ENCODE data around the gene TCF7.

Gene TCF7

DNA sequence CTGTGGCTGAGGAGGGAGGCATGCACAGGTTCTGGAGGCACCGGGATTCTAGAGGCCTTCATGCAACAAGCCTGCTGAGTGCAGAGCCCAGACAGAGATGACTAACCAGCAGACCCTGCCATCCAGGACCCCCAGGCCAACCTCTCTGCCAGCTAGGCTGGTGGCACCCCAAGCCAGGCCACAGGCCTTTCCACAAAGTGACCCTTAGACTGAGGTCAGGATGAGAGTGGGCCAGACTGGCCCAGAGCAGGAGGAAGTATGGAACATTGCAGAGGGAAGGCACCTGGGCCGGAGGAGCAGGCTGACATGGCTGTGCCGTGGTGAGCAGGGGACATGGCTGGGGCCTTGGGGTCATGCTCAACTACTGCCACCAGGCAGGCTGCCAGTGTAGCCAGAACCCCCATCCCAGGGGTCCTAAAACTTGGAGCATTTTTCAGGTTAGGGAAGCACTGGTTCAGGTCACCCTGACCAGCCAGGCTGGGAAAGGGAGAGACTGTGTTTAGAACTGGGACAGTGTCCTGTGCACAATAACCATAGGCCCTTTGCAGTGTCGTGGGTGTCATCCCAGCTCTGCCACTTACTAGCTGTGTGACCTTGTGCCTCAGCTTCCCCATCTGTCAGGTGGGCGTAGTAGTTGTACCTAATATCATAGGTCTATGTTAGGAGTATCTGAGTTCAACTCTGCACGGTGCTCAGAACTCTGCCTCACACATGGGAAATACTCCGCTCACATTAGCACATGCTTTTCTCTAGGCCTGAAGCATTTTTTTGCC is 17.3 kb downstream of the TCF7 start:
- no peak overlapping the region for H3K4me3 ChIP-seq (ENCODE audit: insufficient read depth, low read depth, low read length)
- no peak overlapping the region for H3K27ac ChIP-seq (ENCODE audit: insufficient read depth, low read depth, low read length, poor library complexity, severe bottlenecking)
- peaks cover 3% of the 10 kb centered on the region for H3K36me3 ChIP-seq (ENCODE audit: control insufficient read depth, insufficient read depth, low read length)
- no peaks in the 10 kb centered on the region for H3K27me3 ChIP-seq (ENCODE audit: control insufficient read depth, insufficient read depth, low read length, poor library complexity, severe bottlenecking)
- no peaks in the 10 kb centered on the region for H3K9me3 ChIP-seq (ENCODE audit: control insufficient read depth, low read length)
- no peaks in the 10 kb centered on the region for H3K4me1 ChIP-seq (ENCODE audit: control insufficient read depth, insufficient read depth, low read length)
- WGBS, 2 experiments: 95% methylated on average over 7 of the region's 7 CpGs

DNA sequence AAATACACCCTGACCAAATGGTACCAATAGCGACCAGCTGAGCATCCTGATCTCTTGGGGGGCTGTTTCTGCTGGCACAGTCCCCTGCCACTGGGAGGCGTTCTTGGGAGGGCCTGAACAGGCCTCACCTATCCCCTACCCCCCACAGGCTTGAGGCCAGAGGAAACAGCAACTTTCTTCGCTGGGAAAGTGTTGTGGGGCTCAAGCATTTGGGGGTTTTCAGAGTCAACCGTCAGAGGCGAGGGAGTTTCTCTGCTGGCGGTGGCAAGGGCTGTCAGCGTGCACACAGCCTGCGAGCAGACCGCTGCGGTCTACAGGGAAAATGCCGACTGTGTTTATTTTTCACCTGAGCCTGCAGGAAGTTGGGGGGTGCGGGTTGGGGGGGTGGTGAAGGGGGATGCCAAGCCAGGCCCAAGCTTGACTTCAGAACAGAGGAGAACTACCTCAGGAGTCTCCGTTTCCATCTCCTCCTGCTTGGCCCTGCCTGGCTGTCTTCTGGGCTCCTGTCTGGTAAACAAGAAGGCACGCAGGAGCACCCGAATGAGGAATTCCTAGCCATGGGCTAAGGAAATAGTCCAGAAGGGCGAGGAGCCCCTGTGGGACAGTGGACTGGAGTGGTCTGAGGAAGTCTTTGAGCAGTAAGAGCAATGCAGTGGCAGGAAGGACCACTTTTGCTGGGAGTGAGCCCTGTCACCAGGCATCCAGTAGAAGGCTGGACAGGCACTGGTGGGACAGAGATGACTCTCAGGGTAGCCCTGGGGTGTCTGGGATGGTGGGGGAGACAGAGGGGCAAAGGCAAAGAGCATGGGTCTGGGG is 18.1 kb downstream of the TCF7 start:
- no peaks in the 10 kb centered on the region for H3K4me1 ChIP-seq (ENCODE audit: control insufficient read depth, insufficient read depth, low read length)
- H3K9me3 ChIP-seq (ENCODE audit: control insufficient read depth, low read length): no peaks in the 10 kb centered on the region
- WGBS, 2 experiments: 88 to 90% methylated on average over 16 of the region's 16 CpGs
- no peaks in the 10 kb centered on the region for H3K27me3 ChIP-seq (ENCODE audit: control insufficient read depth, insufficient read depth, low read length, poor library complexity, severe bottlenecking)
- H3K36me3 ChIP-seq (ENCODE audit: control insufficient read depth, insufficient read depth, low read length): peaks cover 3% of the 10 kb centered on the region
- no peak overlapping the region for H3K4me3 ChIP-seq (ENCODE audit: insufficient read depth, low read depth, low read length)
- no peak overlapping the region for H3K27ac ChIP-seq (ENCODE audit: insufficient read depth, low read depth, low read length, poor library complexity, severe bottlenecking)

DNA sequence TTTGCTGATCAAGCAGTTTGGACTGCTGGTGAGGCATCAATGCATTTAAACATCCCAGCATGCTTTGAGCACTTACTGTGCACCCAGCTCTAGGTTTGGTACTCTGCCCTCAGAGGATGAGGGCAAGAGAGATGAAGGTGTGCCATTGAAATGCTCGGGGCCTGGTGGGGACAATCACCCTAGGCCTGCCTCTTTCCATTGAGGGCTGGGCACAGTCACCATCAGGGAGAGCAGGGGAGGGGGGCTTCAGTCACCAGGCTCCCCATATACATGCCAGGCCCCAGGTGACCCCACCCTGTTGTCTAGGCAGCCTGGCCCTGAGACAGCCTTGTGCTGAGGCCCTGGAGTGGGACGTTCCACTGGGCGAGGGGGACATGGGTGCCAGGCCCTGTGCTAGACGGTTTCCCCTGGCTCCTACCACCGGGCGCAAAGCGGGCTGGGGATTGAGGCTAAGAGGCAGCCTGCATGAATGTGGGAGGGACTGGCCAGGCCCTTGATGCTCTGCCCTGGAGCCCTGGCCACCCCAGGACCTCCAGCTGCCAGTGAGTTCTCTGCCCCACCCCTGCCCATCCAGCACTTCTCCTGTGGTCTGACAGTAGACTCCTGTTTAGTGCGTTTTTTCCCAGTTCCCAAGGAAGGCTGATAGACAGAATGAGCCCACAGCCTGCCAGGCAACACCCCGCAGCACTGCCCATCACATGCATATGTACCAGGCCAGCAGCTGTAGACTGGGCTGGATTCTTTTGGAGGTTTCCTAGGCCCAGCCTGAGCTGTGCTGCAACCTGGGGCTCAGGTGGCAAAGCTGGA is 18.9 kb downstream of the TCF7 start:
- H3K27me3 ChIP-seq (ENCODE audit: control insufficient read depth, insufficient read depth, low read length, poor library complexity, severe bottlenecking): no peaks in the 10 kb centered on the region
- H3K9me3 ChIP-seq (ENCODE audit: control insufficient read depth, low read length): no peaks in the 10 kb centered on the region
- no peaks in the 10 kb centered on the region for H3K4me1 ChIP-seq (ENCODE audit: control insufficient read depth, insufficient read depth, low read length)
- H3K27ac ChIP-seq (ENCODE audit: insufficient read depth, low read depth, low read length, poor library complexity, severe bottlenecking): no peak overlapping the region
- H3K36me3 ChIP-seq (ENCODE audit: control insufficient read depth, insufficient read depth, low read length): peaks cover 3% of the 10 kb centered on the region
- 94 to 96% methylated on average over 9 of the region's 9 CpGs for WGBS, 2 experiments
- no peak overlapping the region for H3K4me3 ChIP-seq (ENCODE audit: insufficient read depth, low read depth, low read length)

DNA sequence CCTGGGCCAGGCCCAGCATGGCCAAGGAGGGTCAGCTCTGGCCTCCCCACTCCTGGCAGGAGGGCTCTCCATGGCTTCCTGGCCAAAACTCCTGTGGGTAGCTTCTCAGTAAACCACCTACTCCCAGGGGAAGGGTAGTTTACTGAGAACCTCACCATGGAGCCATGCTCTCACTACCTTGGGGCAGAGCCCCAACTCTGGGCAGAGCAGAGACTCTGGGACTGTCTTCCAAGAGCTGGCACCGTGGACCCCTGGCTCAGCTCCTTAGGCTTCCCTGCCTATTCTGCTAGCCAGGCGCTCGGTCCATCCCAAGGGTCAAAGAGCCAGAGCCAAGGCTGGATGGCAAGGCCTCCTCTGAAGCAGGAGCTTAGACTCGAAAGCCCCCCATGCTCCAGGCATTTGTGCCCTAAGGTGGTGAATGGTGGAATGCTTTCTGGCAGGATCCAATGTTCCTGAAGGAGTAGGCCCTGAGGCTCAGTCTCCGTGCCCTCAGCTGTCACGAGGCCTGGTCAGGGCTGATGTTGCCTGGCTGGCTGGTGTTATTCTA is 19.6 kb downstream of the TCF7 start:
- H3K27me3 ChIP-seq (ENCODE audit: control insufficient read depth, insufficient read depth, low read length, poor library complexity, severe bottlenecking): no peaks in the 10 kb centered on the region
- H3K9me3 ChIP-seq (ENCODE audit: control insufficient read depth, low read length): no peaks in the 10 kb centered on the region
- no peak overlapping the region for H3K27ac ChIP-seq (ENCODE audit: insufficient read depth, low read depth, low read length, poor library complexity, severe bottlenecking)
- 92 to 93% methylated on average over 6 of the region's 6 CpGs for WGBS, 2 experiments
- no peak overlapping the region for H3K4me3 ChIP-seq (ENCODE audit: insufficient read depth, low read depth, low read length)
- H3K4me1 ChIP-seq (ENCODE audit: control insufficient read depth, insufficient read depth, low read length): no peaks in the 10 kb centered on the region
- H3K36me3 ChIP-seq (ENCODE audit: control insufficient read depth, insufficient read depth, low read length): peaks cover 3% of the 10 kb centered on the region

DNA sequence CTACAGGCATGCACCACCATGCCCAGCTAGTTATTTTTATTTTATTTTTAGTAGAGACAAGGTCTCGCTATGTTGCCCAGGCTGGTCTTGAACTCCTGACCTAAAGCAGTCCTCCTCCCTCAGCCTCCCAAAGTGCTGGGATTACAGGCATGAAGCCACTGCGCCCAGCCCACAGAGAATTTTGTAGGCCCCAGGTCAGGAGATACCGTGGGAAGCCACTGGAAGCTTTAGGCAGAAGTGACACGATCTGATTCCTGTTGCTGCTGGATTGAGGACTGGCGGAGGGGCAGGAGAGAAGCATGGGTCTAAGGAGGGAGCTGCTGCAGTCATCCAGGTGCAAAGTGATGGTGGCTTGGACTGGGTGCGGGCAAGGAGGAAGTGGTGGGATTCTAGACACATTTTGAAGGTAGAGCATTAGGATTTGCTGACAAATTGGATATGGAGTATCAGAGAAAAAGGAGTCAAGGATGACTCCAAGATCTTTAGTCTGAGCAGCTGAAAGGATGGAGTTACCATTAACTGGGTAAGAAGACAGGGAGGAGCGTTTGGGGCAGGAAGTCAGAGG is 20.7 kb downstream of the TCF7 start:
- no peaks in the 10 kb centered on the region for H3K27me3 ChIP-seq (ENCODE audit: control insufficient read depth, insufficient read depth, low read length, poor library complexity, severe bottlenecking)
- WGBS, 2 experiments: 94 to 95% methylated on average over 7 of the region's 7 CpGs
- H3K36me3 ChIP-seq (ENCODE audit: control insufficient read depth, insufficient read depth, low read length): peaks cover 3% of the 10 kb centered on the region
- no peak overlapping the region for H3K27ac ChIP-seq (ENCODE audit: insufficient read depth, low read depth, low read length, poor library complexity, severe bottlenecking)
- no peaks in the 10 kb centered on the region for H3K4me1 ChIP-seq (ENCODE audit: control insufficient read depth, insufficient read depth, low read length)
- no peak overlapping the region for H3K4me3 ChIP-seq (ENCODE audit: insufficient read depth, low read depth, low read length)
- H3K9me3 ChIP-seq (ENCODE audit: control insufficient read depth, low read length): no peaks in the 10 kb centered on the region

DNA sequence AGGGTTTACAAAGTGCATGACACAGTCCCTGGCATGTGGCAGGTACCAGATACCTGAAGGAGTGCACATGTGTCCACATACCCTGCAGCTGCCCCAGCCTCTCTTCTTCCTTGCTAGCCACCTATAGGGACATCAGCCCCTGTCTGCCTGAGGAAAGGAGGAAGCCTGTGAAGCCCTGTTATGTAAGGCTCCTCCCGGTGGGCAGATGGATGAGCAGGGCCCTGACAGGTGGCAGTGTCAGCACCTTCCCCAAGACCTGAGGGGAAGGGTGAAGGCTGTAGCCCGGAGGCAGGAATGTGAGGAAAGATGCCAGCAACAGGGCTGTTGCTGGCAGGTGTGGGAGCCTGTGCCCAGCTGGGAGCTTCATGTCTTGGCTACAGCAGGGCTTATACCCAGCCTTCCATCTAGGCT is 21.7 kb downstream of the TCF7 start:
- peaks cover 3% of the 10 kb centered on the region for H3K36me3 ChIP-seq (ENCODE audit: control insufficient read depth, insufficient read depth, low read length)
- no peaks in the 10 kb centered on the region for H3K27me3 ChIP-seq (ENCODE audit: control insufficient read depth, insufficient read depth, low read length, poor library complexity, severe bottlenecking)
- no peaks in the 10 kb centered on the region for H3K9me3 ChIP-seq (ENCODE audit: control insufficient read depth, low read length)
- no peak overlapping the region for H3K27ac ChIP-seq (ENCODE audit: insufficient read depth, low read depth, low read length, poor library complexity, severe bottlenecking)
- H3K4me1 ChIP-seq (ENCODE audit: control insufficient read depth, insufficient read depth, low read length): no peaks in the 10 kb centered on the region
- WGBS, 2 experiments: 90 to 93% methylated on average over 2 of the region's 2 CpGs
- no peak overlapping the region for H3K4me3 ChIP-seq (ENCODE audit: insufficient read depth, low read depth, low read length)

DNA sequence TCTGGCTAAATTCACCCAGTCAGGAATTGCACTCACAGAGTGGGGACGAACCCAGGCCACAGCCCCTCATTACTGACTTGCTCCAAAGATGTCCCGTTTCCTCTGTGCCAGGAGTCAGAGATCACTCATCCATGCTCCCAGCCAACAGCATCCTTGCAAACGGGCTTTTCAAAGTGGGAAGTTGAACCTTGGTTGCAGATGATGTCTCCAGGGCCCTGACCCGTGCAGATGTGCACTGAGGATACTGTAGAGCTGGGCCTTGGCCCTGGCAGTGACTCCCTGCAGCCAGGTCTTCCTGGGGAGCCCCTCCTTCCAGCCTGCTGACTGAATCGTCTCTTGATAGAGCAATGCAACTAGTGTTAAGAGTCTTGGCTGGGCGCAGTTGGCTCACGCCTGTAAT is 22.3 kb downstream of the TCF7 start:
- no peaks in the 10 kb centered on the region for H3K9me3 ChIP-seq (ENCODE audit: control insufficient read depth, low read length)
- no peaks in the 10 kb centered on the region for H3K27me3 ChIP-seq (ENCODE audit: control insufficient read depth, insufficient read depth, low read length, poor library complexity, severe bottlenecking)
- WGBS, 2 experiments: 93 to 94% methylated on average over 7 of the region's 7 CpGs
- no peak overlapping the region for H3K27ac ChIP-seq (ENCODE audit: insufficient read depth, low read depth, low read length, poor library complexity, severe bottlenecking)
- no peaks in the 10 kb centered on the region for H3K4me1 ChIP-seq (ENCODE audit: control insufficient read depth, insufficient read depth, low read length)
- no peak overlapping the region for H3K4me3 ChIP-seq (ENCODE audit: insufficient read depth, low read depth, low read length)
- H3K36me3 ChIP-seq (ENCODE audit: control insufficient read depth, insufficient read depth, low read length): peaks cover 3% of the 10 kb centered on the region

DNA sequence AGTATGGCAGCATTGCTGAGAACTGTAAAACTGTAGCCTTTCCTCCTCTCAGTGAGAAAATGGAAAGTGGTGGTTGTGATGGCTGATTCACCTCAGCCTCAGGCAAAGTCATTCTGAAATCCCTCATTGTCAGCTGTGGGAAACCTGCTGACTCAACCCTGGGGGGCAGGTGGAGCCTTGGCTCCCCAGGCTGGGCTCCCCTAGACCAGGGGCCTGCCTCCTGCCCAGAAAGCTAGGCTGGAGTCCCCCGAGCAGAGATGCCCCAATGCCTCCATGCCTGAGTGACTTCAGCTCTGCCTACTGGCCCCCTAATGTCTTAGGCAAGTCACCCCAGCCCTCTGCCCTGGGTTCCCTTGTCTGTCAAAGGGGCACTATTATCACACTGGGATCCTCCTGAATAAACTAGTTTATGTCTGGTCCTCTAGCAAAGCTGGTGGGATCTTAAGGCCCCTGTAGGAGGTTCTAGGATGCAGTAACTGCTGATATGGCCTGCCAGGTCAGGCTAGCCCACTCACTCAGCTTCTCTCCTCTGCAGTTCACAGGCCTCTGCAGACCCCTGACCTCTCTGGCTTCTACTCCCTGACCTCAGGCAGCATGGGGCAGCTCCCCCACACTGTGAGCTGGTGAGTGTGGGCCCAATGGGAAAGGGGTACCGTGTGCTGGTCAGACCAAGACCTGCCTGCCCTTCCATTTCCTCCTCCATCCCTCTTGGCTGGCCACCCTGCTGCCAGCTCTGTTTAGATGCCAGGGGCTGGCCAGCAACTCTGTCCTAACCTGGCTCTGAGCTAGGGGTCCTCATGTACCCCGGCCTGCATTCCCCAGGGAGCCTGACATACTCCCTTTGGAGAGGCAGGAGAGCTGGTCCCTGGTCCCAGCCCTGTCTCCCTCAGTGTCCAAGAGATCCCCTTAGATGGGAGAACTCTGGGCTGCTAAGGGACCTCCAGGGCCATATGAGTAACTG is 24.2 kb downstream of the TCF7 start:
- H3K9me3 ChIP-seq (ENCODE audit: control insufficient read depth, low read length): no peaks in the 10 kb centered on the region
- H3K27me3 ChIP-seq (ENCODE audit: control insufficient read depth, insufficient read depth, low read length, poor library complexity, severe bottlenecking): no peaks in the 10 kb centered on the region
- H3K27ac ChIP-seq (ENCODE audit: insufficient read depth, low read depth, low read length, poor library complexity, severe bottlenecking): no peak overlapping the region
- H3K4me1 ChIP-seq (ENCODE audit: control insufficient read depth, insufficient read depth, low read length): no peaks in the 10 kb centered on the region
- peaks cover 4% of the 10 kb centered on the region for H3K36me3 ChIP-seq (ENCODE audit: control insufficient read depth, insufficient read depth, low read length)
- WGBS, 2 experiments: 90 to 93% methylated on average over 3 of the region's 3 CpGs
- H3K4me3 ChIP-seq (ENCODE audit: insufficient read depth, low read depth, low read length): no peak overlapping the region

DNA sequence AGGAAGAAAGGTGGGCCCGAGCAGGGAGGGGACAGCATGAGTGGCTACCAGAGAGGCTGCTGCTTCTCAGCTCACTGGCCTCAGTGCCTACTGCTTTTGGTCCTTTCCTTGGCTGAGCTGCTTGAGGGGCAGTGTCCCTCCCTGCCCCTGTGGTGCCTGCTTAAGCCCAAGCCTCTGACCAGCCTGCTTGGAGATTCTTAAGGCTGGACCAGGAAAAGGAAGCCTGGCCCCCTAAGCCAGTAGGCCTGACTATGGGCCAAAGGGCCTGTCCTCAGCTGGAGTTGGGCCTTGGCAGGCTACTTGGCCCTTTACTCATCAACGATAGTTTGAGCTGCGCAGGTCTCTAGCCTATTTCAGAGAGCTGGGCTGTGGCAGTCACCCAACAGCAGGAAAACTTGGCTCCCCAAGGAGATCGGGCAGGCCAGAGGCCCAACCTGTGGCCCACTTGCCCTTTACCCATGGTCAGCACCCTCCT is 24.9 kb downstream of the TCF7 start:
- 94 to 96% methylated on average over 4 of the region's 4 CpGs for WGBS, 2 experiments
- Histone ChIP-seq H3K4me3 (ENCODE audit: insufficient read depth, low read depth, low read length) (no peak overlapping the region), H3K27me3 (ENCODE audit: control insufficient read depth, insufficient read depth, low read length, poor library complexity, severe bottlenecking) (no peaks in the 10 kb centered on the region), H3K9me3 (ENCODE audit: control insufficient read depth, low read length) (no peaks in the 10 kb centered on the region), H3K4me1 (ENCODE audit: control insufficient read depth, insufficient read depth, low read length) (no peaks in the 10 kb centered on the region), H3K36me3 (ENCODE audit: control insufficient read depth, insufficient read depth, low read length) (peaks cover 7% of the 10 kb centered on the region), H3K27ac (ENCODE audit: insufficient read depth, low read depth, low read length, poor library complexity, severe bottlenecking) (no peak overlapping the region)
